ENCODE measurements around the gene ZCCHC13.
A peak's percentile ranks its signal among the peaks of the same experiment; 100 is the strongest.
"Not testable (repeated sequence)": the region's sequence is repeated elsewhere in the genome, so short reads cannot be mapped to it uniquely, and the experiment has no call there.

The ZCCHC13 gene

DNA sequence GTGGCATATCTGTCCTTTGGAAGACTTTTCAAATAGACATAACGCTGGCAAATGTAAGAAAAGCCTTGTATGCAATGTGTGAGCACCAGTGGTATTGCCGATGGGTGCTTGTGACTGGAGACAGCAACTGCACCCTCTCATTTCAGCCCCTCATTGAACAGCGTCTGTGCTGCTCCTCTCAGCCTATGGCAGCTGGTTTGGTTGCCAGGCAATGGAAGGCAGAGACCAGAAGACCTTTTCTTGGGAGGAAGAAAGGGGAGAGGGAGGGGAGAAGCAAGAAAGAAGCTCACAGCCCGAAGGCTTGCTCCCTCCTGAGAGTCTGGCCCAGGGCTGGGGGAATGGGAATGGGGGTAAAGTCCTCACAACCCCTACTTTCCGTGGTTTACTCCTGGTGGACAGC lies 20.2 kb downstream of the ZCCHC13 start:
- peak in 2 of 3 experiments; percentile 46 to 70 for DNase-seq

DNA sequence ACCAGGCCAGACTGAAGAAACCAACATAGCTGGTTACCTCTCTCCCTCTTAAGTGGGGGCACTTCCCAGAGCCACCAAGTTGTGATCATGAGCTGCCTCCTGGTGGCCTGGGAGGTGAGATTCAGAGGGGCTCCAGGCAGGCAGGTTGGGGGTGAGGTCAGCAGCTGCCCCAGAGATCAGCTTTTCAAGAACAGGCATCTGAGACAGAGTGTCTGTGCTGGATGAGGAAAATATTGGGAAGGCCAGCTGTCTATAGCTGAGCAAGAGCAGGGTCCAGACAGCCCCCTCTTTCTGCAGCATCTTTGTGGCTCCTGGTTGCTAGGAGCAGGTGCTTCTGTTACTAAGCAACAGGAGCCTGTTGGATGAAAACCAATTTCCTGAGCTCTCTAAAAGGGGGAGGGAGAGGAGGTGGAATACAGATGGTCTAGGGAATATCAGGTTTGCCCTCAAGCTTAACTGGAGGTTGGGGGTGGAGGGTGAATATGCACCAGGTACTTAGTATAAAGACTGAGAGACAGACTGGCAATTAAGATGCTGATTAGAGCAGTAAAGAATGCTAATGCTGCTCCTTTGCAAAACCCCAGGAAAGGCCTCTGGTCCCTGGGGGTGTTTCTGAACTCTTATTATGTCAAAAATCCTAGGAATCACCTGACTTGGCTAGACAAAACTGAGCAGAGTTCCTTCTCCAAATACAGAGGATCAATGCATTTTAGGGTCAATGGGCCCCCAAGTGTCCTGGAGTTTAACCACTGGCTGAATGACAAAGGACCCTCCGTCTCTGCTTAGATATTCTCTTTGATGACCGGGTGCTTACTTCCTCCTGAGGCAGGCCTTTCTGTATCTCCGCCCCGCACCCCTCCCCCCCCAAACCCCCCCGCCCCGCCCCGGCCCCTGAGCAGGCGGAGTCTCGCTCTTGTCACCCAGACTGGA lies 21.4 kb downstream of the ZCCHC13 start:
- DNase-seq: peak; percentile 1 to 96 (median 82)

DNA sequence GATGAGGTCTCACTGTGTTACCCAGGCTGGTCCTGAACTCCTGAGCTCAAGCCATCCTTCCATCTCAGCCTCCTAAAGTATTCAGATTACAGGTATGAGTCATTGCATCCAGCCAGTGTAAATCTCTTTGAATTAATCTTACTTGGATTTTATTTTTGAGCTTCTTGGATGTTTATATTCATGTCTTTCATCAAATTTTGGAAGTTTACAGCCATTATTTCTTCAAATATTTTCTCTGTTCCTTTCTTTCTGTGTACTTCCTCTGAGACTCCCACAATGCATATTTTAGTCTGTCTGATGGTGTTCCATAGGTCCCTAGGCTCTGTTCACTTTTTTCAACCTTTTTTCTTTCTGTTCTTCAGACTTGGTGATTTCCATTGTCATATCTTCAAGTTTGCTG lies 34.9 kb downstream of the ZCCHC13 start:
- DNase-seq: no peak

GRCh38 chrX:74340051-74340450 lies 36.1 kb downstream of the ZCCHC13 start:
- DNase-seq: no peak

- not testable (repeated sequence) for DNase-seq
Measured at GRCh38 chrX:74342211-74342610, 38.2 kb downstream of the ZCCHC13 start.

DNA sequence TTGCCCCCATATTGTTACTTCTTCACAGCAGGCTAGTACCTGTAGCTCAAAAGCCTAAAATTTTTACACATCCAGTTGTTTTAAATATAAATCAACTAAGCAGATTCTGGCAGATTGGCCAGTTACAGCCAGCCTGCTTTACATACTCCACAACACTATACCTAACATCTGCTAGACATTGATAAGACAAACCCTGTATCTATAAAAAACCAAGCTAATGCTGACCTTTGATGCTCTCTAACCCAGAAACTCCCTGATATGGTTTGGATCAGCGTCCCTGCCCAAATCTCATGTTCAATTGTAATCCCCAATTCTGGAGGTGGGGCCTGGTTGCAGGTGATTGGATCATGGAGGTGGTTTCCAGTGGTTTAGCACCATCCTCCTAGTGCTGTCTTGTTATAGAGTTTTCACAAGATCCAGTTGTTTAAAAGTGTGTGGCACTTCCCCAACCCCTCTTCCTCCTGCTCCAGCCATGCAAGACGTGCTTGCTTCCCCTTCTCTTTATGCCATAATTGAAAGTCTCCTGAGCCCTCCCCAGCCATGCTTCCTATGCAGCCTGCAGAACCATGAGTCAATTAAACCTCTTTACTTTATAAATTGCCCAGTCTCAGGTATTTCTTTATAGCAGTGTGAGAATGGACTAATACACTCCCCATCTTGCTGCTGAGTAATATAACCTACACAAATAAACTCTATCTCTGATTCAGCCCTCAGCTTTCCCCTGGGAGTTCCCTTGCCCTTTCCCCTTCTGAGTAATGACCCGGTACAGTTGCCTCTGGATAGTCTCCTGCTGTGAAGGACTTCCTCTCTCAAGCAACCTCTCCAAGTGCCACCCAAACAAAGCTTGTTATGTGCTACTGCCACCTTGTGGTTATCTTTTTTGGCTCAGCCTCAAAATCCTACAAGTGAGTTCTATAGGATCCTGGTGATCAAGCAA lies 39.6 kb downstream of the ZCCHC13 start:
- peak; percentile 81 to 96 (median 83) for DNase-seq

- no peak for DNase-seq
Measured at GRCh38 chrX:74344280-74344622, 40.3 kb downstream of the ZCCHC13 start.

- no peak for DNase-seq
Measured at GRCh38 chrX:74346088-74346487, 42.1 kb downstream of the ZCCHC13 start.

- DNase-seq: no peak
Measured at GRCh38 chrX:74349387-74349786, 45.4 kb downstream of the ZCCHC13 start.

DNA sequence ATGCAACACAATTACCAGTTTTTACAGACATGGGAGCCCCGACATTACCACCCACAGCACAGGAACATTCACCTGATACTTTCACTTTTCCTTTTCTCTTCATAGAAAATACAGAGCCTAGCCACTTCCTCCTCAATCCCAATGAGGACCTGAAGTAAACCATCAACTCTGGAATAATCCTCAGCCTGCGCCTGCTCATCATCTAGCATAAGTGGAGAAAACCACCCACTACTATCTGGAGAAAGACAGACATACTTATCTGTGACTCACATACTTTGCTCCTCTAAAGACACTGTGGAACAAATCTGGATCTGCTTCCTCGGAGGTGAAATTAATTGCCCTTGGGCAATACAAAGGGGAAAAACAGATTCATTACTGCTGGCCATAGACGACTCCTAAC lies 47.8 kb downstream of the ZCCHC13 start:
- DNase-seq: no peak

DNA sequence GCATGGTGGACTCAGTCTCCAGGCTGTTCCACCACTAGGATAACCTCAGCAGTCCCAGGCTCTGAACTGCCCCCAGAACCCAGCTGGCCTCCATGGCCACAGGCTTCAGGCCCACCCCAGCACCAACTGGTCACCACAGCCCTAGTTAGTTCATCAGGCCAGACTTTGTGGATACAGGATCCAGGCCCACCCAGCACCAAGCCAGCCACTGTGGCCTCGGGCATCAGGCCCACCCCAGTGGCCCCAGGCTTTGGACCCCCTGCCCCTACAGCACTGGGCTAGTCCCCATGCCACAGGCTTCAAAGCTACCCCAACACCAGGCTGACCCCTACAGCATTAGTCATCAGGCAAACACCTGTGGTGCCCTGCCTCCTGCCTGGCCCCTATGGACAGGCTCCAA lies 50.0 kb downstream of the ZCCHC13 start:
- no peak for DNase-seq
